ENCODE data around the gene ZKSCAN2.

DNA sequence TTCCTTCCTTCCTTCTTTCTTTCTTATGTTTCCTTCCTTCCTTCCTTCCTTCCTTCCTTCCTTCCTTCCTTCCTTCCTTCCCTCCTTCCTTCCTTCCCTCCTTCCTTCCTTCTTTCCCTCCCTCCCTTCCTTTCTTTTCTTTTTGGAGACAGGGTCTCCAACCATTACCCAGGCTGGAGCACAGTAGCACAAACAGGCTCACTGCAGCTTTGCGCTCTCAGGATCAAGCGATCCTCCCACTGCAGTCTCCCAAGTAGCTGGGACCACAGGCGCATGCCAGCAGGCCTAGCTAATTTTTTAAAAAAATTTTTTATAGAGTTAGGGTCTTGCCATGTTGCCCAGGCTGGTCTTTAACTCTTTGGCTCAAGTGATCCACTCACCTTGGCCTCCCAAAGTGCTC is 31.8 kb upstream of the ZKSCAN2 start:
- TF ChIP-seq, protein P1, sequence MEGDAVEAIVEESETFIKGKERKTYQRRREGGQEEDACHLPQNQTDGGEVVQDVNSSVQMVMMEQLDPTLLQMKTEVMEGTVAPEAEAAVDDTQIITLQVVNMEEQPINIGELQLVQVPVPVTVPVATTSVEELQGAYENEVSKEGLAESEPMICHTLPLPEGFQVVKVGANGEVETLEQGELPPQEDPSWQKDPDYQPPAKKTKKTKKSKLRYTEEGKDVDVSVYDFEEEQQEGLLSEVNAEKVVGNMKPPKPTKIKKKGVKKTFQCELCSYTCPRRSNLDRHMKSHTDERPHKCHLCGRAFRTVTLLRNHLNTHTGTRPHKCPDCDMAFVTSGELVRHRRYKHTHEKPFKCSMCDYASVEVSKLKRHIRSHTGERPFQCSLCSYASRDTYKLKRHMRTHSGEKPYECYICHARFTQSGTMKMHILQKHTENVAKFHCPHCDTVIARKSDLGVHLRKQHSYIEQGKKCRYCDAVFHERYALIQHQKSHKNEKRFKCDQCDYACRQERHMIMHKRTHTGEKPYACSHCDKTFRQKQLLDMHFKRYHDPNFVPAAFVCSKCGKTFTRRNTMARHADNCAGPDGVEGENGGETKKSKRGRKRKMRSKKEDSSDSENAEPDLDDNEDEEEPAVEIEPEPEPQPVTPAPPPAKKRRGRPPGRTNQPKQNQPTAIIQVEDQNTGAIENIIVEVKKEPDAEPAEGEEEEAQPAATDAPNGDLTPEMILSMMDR (IDR thresholded peaks at IDR 0.05), result no peak
- TF ChIP-seq POLR2A (IDR thresholded peaks at IDR 0.05), result no peak

All from heart left ventricle (tissue), 13 donors.